H1 (cell line): ENCODE data around the gene OSBPL5. TPM values are rescaled to one million over a fixed set of nuclear protein-coding genes. Genes with fewer than 3 reads are reported as not detected.

Experiments used
- CHD7 ChIP-seq: fragments of 300-600 bp; sonication (generic); IDR thresholded peaks from 2 replicates; pipeline ENCODE4 v1.7.1; 2012; ENCODE audit warnings: low read length, moderate library complexity, mild to moderate bottlenecking, inconsistent platforms; ENCODE audit not compliant: insufficient replicate concordance
- JUN ChIP-seq: IDR thresholded peaks from 2 replicates; pipeline ENCODE4 v1.6.1; 2011; ENCODE audit warnings: low read depth, mild to moderate bottlenecking, improper control_type of control experiment, low read length
- NANOG ChIP-seq: IDR thresholded peaks from 2 replicates; pipeline ENCODE4 v1.6.1; 2011; ENCODE audit warnings: low read length, low read depth, mild to moderate bottlenecking, inconsistent platforms; ENCODE audit not compliant: insufficient read depth, poor library complexity, severe bottlenecking
- RAD21 ChIP-seq, 2 experiments: IDR thresholded peaks in 1 of 2; conservative IDR thresholded peaks in 1 of 2; 2 replicates each; pipeline ENCODE4 v1.6.1; 2011; ENCODE audit warnings: low read depth in 2 of 2, low read length in 2 of 2, improper control_type of control experiment in 1 of 2, inconsistent platforms in 1 of 2, mild to moderate bottlenecking in 1 of 2, moderate library complexity in 1 of 2
- SIX5 ChIP-seq: IDR thresholded peaks from 2 replicates; pipeline ENCODE4 v1.6.1; 2011; ENCODE audit warnings: mild to moderate bottlenecking, low read depth, low read length
- SRF ChIP-seq: IDR thresholded peaks from 2 replicates; pipeline ENCODE4 v1.6.1; 2011; ENCODE audit warnings: mild to moderate bottlenecking, low read depth, low read length, moderate library complexity
- SUZ12 ChIP-seq: fragments of 200-600 bp; sonication (generic); IDR thresholded peaks from 2 replicates; pipeline ENCODE4 v1.6.1; 2012; ENCODE audit warnings: mild to moderate bottlenecking, inconsistent platforms, low read length, moderate library complexity, mixed read lengths
- TCF12 ChIP-seq: IDR thresholded peaks from 2 replicates; pipeline ENCODE4 v1.6.1; 2011; ENCODE audit warnings: low read depth, mild to moderate bottlenecking, low read length
- polyA plus RNA-seq, 7 experiments: library from polyadenylated mRNA; depleted of rRNA in 3 of 7; stranded (reverse) in 5 of 7; unstranded in 2 of 7; fragments of >200 nt in 5 of 7; fragments of 200-250 nt in 2 of 7; gene quantifications; 1 replicate in 5 of 7; 2 replicates in 1 of 7; 4 replicates in 1 of 7; pipeline versions ENCODE4 v1.2.1 to v1.2.3, GENCODE V29; 2011 to 2013; ENCODE audit warnings: missing spikeins in 2 of 7, mixed read lengths in 2 of 7
- total RNA-seq: library from RNA; stranded (reverse); fragmentation: NEBNext Ultra II Directional; extraction: Animal tissue kit (Norgen Biotek cat#: 25700); gene quantifications from 2 replicates; pipeline ENCODE4 v1.2.1, GENCODE V29; 2021

OSBPL5 gene
- total and polyA plus RNA-seq, 2 of the 8 experiments (the other 6 are each of a cell fraction or from before 2014, with no cell fraction given) = 3.4 to 9.9 TPM

- TF ChIP-seq CHD7 (no peak), TCF12 (no peak), SRF (no peak), SUZ12 (no peak), JUN (no peak), SIX5 (no peak), NANOG (no peak), RAD21 (IDR thresholded peaks at IDR 0.05 in 1 of 2, conservative IDR thresholded peaks at IDR 0.05 in 1 of 2; ENCODE audit: low read depth in 2 of 2, low read length in 2 of 2) (no peak)
Observed at GRCh38 chr11:3148255-3148989, 16.7 kb downstream of the OSBPL5 start (continued).
